HG03097 (cell line): Measurements from ENCODE around the gene CFAP54.
A peak's percentile ranks its signal among the peaks of the same experiment; 100 is the strongest.

Experiments
- ATAC-seq: cut with Tn5 transposase; IDR thresholded peaks from one replicate; pipeline ENCODE4 v1.9.1; 2021; ENCODE audit not compliant: unreplicated experiment, low FRiP score

CFAP54 gene

GRCh38 chr12:96872961-96873360 is 383.6 kb downstream of the CFAP54 start:
- no peak for ATAC-seq

GRCh38 chr12:96874211-96874610 is 384.8 kb downstream of the CFAP54 start:
- no peak for ATAC-seq

GRCh38 chr12:96876966-96877365 is 387.6 kb downstream of the CFAP54 start:
- no peak for ATAC-seq

GRCh38 chr12:96878704-96879103 is 389.3 kb downstream of the CFAP54 start:
- ATAC-seq: no peak

- ATAC-seq: no peak
Measured at GRCh38 chr12:96879301-96879700, 389.9 kb downstream of the CFAP54 start.

GRCh38 chr12:96880220-96880619 is 390.8 kb downstream of the CFAP54 start:
- no peak for ATAC-seq

GRCh38 chr12:96881608-96882007 is 392.2 kb downstream of the CFAP54 start:
- no peak for ATAC-seq

- no peak for ATAC-seq
Measured at GRCh38 chr12:96882862-96883261, 393.5 kb downstream of the CFAP54 start.

- ATAC-seq: no peak
Measured at GRCh38 chr12:96883571-96883970, 394.2 kb downstream of the CFAP54 start.

GRCh38 chr12:96886998-96887677 is 397.8 kb downstream of the CFAP54 start:
- ATAC-seq: no peak

- no peak for ATAC-seq
Measured at GRCh38 chr12:96889273-96889933, 400.0 kb downstream of the CFAP54 start.

- no peak for ATAC-seq
Measured at GRCh38 chr12:96890331-96890730, 401.0 kb downstream of the CFAP54 start.

GRCh38 chr12:96892104-96892503 is 402.7 kb downstream of the CFAP54 start:
- no peak for ATAC-seq

- ATAC-seq: no peak
Measured at GRCh38 chr12:96897421-96897820, 408.0 kb downstream of the CFAP54 start.

- ATAC-seq: no peak
Measured at GRCh38 chr12:96901175-96901574, 411.8 kb downstream of the CFAP54 start.

- ATAC-seq: no peak
Measured at GRCh38 chr12:96902076-96902475, 412.7 kb downstream of the CFAP54 start.

GRCh38 chr12:96906498-96906848 is 417.1 kb downstream of the CFAP54 start:
- ATAC-seq: no peak

- ATAC-seq: peak; percentile 97
Measured at GRCh38 chr12:96906849-96907670, 417.7 kb downstream of the CFAP54 start, which contains the start of gene NEDD1. TSS of gene NEDD1 (plus strand) at chr12:96907257. CDS start at chr12:96909760, 2,503 bp downstream.

GRCh38 chr12:96907671-96908422 is 418.5 kb downstream of the CFAP54 start:
- ATAC-seq: peak; percentile 16

- ATAC-seq: no peak
Measured at GRCh38 chr12:96908423-96908675, 419.0 kb downstream of the CFAP54 start.

GRCh38 chr12:96912261-96912660 is 422.9 kb downstream of the CFAP54 start:
- ATAC-seq: no peak
